Loucy (cell line): Measurements from ENCODE around the gene CRABP1.

Source experiments
- H2AFZ ChIP-seq: fragments of 200-600 bp; sonication (generic); 2 replicates; pipeline ENCODE4 v1.6.0; 2016; ENCODE audit warnings: antibody characterized with exemption, mild to moderate bottlenecking, low read length, moderate library complexity
- H3F3A ChIP-seq: fragments of 200-600 bp; 2 replicates; pipeline ENCODE4 v1.6.0; 2016; ENCODE audit warnings: antibody characterized with exemption, low read depth, mild to moderate bottlenecking
- H3K27me3 ChIP-seq: fragments of 200-600 bp; sonication (generic); 2 replicates; pipeline ENCODE4 v1.6.1; 2014; ENCODE audit warnings: low read length, mild to moderate bottlenecking; ENCODE audit not compliant: insufficient read depth, poor library complexity, severe bottlenecking
- H3K36me3 ChIP-seq: fragments of 200-600 bp; sonication (generic); 2 replicates; pipeline ENCODE4 v1.6.1; 2016; ENCODE audit warnings: low read length; ENCODE audit not compliant: insufficient read depth
- H3K4me1 ChIP-seq: fragments of 200-600 bp; sonication (generic); 2 replicates; pipeline ENCODE4 v1.5.1; 2014; ENCODE audit warnings: low read length, mild to moderate bottlenecking; ENCODE audit not compliant: insufficient read depth, poor library complexity, severe bottlenecking
- H3K4me2 ChIP-seq: fragments of 200-600 bp; sonication (generic); 2 replicates; pipeline ENCODE4 v1.6.0; 2014; ENCODE audit warnings: antibody characterized with exemption, low read length, low read depth, mild to moderate bottlenecking; ENCODE audit not compliant: poor library complexity, severe bottlenecking
- H3K4me3 ChIP-seq: fragments of 200-600 bp; sonication (generic); 2 replicates; pipeline ENCODE4 v1.5.1; 2014; ENCODE audit warnings: low read length, mild to moderate bottlenecking, mixed read lengths; ENCODE audit not compliant: poor library complexity, severe bottlenecking
- H3K79me2 ChIP-seq: fragments of 200-600 bp; sonication (generic); 2 replicates; pipeline ENCODE4 v1.6.1; 2014; ENCODE audit warnings: low read length; ENCODE audit not compliant: insufficient read depth
- H3K9ac ChIP-seq: fragments of 200-600 bp; sonication (generic); 2 replicates; pipeline ENCODE4 v1.6.0; 2014; ENCODE audit warnings: mild to moderate bottlenecking, low read depth, low read length, moderate library complexity; ENCODE audit not compliant: poor library complexity, severe bottlenecking
- H3K9me2 ChIP-seq: fragments of 200-600 bp; sonication (generic); replicated peaks from 2 replicates; pipeline ENCODE4 v1.6.1; 2016; ENCODE audit warnings: low read depth, low read length, mixed read lengths
- H3K9me3 ChIP-seq: fragments of 200-600 bp; sonication (generic); 2 replicates; pipeline ENCODE4 v1.6.1; 2014; ENCODE audit warnings: mild to moderate bottlenecking, antibody characterized with exemption, low read length, low read depth; ENCODE audit not compliant: insufficient read depth
- H4K20me1 ChIP-seq: fragments of 200-600 bp; sonication (generic); 2 replicates; pipeline ENCODE4 v1.6.0; 2014; ENCODE audit warnings: antibody characterized with exemption, low read length, mild to moderate bottlenecking; ENCODE audit not compliant: insufficient read depth, poor library complexity, severe bottlenecking
- EZH2phosphoT487 ChIP-seq: fragments of 200-600 bp; IDR thresholded peaks from 2 replicates; pipeline ENCODE4 v1.6.1; 2018; ENCODE audit warnings: antibody characterized with exemption, mild to moderate bottlenecking, moderate library complexity, borderline replicate concordance
- TF ChIP-seq, protein P1 (sequence below): fragments of 200-600 bp; sonication (generic); conservative IDR thresholded peaks from 2 replicates; pipeline ENCODE4 v1.5.1; 2014; ENCODE audit warnings: mild to moderate bottlenecking, antibody characterized with exemption, low read length

CRABP1 gene

DNA sequence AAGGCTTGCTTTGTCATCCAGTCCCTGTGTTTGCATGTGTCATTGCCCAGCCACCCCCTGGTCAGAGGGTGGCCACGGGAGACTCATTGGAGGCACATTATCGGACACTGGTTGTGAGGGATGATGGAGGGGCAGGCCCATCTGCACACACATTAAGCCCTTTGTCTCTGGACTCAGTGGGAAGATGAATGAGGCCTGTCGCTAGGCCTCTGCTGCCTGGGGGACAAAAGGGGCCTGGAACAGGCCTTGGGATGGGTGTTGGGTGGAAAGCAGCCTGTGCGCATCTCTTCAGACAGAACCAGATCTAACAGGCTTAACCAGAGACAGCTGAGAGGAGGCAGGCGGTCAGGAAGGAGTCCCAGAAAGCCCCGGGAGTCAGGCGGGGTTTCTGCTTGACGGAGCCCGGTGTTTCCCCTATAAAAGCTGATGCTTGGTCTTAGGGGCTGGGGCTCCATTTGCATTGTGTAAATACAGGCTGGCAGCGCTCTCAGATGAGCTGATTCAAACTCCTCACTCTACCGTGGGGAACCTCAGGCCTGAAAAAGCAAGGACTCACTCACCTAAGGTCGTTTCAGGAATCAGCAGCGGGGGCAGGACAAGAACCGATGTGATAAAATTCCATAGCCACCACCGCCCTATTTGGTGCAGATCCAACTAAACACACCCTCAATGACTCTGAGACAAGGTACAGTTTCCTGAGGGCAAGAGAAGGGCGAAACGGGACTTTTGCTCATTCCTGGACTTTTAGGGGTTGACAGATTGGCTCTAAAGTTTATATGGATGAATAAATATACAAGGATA lies 23.7 kb upstream of the CRABP1 start:
- Histone ChIP-seq H3K4me2 (no peak overlapping the region), H3K4me3 (no peak overlapping the region), H2AFZ (no peak overlapping the region), H3K4me1 (no peaks in the 10 kb centered on the region), H3K9ac (no peak overlapping the region), H3K36me3 (no peaks in the 10 kb centered on the region), H3F3A (no peaks in the 10 kb centered on the region), H3K9me2 (no peaks in the 10 kb centered on the region), H3K9me3 (no peaks in the 10 kb centered on the region), H3K27me3 (no peaks in the 10 kb centered on the region), H4K20me1 (no peaks in the 10 kb centered on the region), H3K79me2 (no peaks in the 10 kb centered on the region)
- TF ChIP-seq, protein P1, sequence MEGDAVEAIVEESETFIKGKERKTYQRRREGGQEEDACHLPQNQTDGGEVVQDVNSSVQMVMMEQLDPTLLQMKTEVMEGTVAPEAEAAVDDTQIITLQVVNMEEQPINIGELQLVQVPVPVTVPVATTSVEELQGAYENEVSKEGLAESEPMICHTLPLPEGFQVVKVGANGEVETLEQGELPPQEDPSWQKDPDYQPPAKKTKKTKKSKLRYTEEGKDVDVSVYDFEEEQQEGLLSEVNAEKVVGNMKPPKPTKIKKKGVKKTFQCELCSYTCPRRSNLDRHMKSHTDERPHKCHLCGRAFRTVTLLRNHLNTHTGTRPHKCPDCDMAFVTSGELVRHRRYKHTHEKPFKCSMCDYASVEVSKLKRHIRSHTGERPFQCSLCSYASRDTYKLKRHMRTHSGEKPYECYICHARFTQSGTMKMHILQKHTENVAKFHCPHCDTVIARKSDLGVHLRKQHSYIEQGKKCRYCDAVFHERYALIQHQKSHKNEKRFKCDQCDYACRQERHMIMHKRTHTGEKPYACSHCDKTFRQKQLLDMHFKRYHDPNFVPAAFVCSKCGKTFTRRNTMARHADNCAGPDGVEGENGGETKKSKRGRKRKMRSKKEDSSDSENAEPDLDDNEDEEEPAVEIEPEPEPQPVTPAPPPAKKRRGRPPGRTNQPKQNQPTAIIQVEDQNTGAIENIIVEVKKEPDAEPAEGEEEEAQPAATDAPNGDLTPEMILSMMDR: no peak
- no peak for TF ChIP-seq EZH2phosphoT487

DNA sequence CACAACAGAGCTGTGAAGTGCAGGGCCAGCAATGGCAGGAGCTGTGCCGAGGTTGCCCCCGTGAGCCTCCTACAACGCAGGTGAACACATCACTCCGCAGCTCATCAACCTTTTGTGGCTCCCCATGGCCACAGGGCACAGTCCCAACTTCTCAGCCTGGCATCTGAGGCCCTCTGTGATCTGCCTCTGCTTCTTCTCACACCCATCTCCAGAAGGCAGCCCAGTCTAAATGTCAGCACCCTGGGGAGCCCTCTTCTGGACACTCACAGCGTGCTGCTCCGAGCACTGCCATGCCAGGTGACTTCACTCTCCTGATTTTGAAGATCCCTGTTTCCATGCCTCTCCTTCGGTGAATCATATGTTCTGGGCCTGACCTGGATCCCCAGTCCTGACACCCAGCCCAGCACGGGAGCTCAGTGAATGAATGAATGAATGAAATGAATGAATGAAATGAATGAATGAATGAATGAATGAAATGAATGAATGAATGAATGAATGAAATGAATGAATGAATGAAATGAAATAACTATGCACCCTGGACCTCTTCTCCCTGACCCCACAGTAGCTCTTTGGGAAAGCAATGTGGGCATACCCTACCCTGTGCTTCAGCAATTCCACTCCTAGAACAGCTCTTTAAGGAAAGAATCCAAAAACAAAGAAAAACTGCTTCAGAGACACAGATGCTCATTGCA lies 22.9 kb upstream of the CRABP1 start:
- no peak overlapping the region for H3K4me2 ChIP-seq

DNA sequence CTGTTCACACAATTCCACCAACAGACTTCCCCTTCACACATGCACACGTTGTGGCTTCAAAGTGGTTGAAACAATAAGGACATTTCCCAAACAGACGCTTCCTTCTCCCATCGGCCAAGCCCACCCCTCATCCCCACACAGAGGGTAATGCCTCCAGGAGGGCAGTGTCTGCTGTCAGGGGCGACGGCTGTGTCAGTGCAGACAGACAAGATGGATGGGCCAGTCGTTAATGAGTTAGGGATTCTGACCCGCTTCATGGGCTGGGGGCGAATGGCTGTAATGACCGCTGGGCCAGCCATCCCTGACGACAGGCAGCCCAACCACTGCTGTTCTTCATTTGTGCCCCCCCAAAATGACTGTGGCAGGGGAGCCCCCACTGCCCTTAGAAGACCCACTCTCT lies 20.6 kb upstream of the CRABP1 start:
- Histone ChIP-seq H2AFZ (no peak overlapping the region), H3K36me3 (no peaks in the 10 kb centered on the region), H4K20me1 (no peaks in the 10 kb centered on the region), H3K27me3 (no peaks in the 10 kb centered on the region), H3K4me2 (no peak overlapping the region), H3K4me3 (no peak overlapping the region), H3F3A (no peaks in the 10 kb centered on the region), H3K79me2 (no peaks in the 10 kb centered on the region), H3K4me1 (no peaks in the 10 kb centered on the region), H3K9me2 (no peaks in the 10 kb centered on the region), H3K9ac (no peak overlapping the region), H3K9me3 (no peaks in the 10 kb centered on the region)
- no peak for TF ChIP-seq EZH2phosphoT487
- TF ChIP-seq, protein P1: no peak

More for the DNA sequence above, 22.9 kb upstream of the CRABP1 start:
- Histone ChIP-seq H2AFZ (no peak overlapping the region), H3K9me3 (no peaks in the 10 kb centered on the region), H3K27me3 (no peaks in the 10 kb centered on the region), H3K4me1 (no peaks in the 10 kb centered on the region), H3K4me3 (no peak overlapping the region), H4K20me1 (no peaks in the 10 kb centered on the region), H3K9me2 (no peaks in the 10 kb centered on the region), H3K9ac (no peak overlapping the region), H3K79me2 (no peaks in the 10 kb centered on the region), H3K36me3 (no peaks in the 10 kb centered on the region), H3F3A (no peaks in the 10 kb centered on the region)
- TF ChIP-seq, protein P1: peak; percentile 27
- no peak for TF ChIP-seq EZH2phosphoT487
